Measurements from ENCODE around the gene ZNF583. TPM values are rescaled to one million over a fixed set of nuclear protein-coding genes. Genes with fewer than 3 reads are reported as not detected.

Gene ZNF583
- polyA plus RNA-seq, 1 of the 3 experiments (the other 2 are of a cell fraction), result 1.9 TPM

GRCh38 chr19:56356944-56357343, 47.2 kb upstream of the ZNF583 start:
- no peak overlapping the region for H3K4me2 ChIP-seq
- H4K20me1 ChIP-seq (ENCODE audit: insufficient read depth), result no peaks in the 10 kb centered on the region
- no peaks in the 10 kb centered on the region for H3K79me2 ChIP-seq (ENCODE audit: insufficient read depth)
- no peak for DNase-seq
- H3K9me2 ChIP-seq, result no peaks in the 10 kb centered on the region
- H3K9me3 ChIP-seq, result no peaks in the 10 kb centered on the region; the same call in 1 of the 2 replicates
- POLR2A ChIA-PET, result no interaction called here
- H3K4me3 ChIP-seq (ENCODE audit: low read depth in 2 of 2, low read length in 1 of 2), result no peak overlapping the region
- no peak overlapping the region for H3K9ac ChIP-seq
- no peaks in the 10 kb centered on the region for H3K27me3 ChIP-seq (ENCODE audit: insufficient read depth)
- no peak for TF ChIP-seq MAX (IDR thresholded peaks at IDR 0.05; ENCODE audit: low read depth)
- H3F3A ChIP-seq (replicated peaks; ENCODE audit: insufficient read depth), result no peaks in the 10 kb centered on the region
- CTCF ChIA-PET, result interaction anchor here (2.7 kb wide), 1 partner anchor 24 kb away, joined by 6 read pairs; no protein-coding TSS in a partner anchor
- no peaks in the 10 kb centered on the region for H3K4me1 ChIP-seq (ENCODE audit: control insufficient read depth in 1 of 2, insufficient read depth in 2 of 2, low read depth in 1 of 2, low read length in 1 of 2)
- H2AFZ ChIP-seq (ENCODE audit: low read depth), result no peak overlapping the region
- no peaks in the 10 kb centered on the region for H3K36me3 ChIP-seq (replicated peaks in 1 of 2; ENCODE audit: control insufficient read depth in 1 of 2, insufficient read depth in 2 of 2, low read length in 1 of 2)
- 18% methylated on average over 2 of the region's 2 CpGs for WGBS (ENCODE audit: low lambda C conversion rate)
- H3K27ac ChIP-seq (ENCODE audit: low read depth in 2 of 2, low read length in 1 of 2), result no peak overlapping the region

GRCh38 chr19:56360841-56361240, 43.3 kb upstream of the ZNF583 start:
- no peak overlapping the region for H3K4me3 ChIP-seq (ENCODE audit: low read depth in 2 of 2, low read length in 1 of 2)
- no peaks in the 10 kb centered on the region for H3K27me3 ChIP-seq (ENCODE audit: insufficient read depth)
- H3K9me2 ChIP-seq, result no peaks in the 10 kb centered on the region
- no peak overlapping the region for H3K27ac ChIP-seq (ENCODE audit: low read depth in 2 of 2, low read length in 1 of 2)
- H3K9me3 ChIP-seq, result no peaks in the 10 kb centered on the region; the same call in 1 of the 2 replicates
- no peak overlapping the region for H3K9ac ChIP-seq
- POLR2A ChIA-PET, result no interaction called here
- TF ChIP-seq NFIC (IDR thresholded peaks at IDR 0.05; ENCODE audit: borderline replicate concordance), result peak; percentile 16; the same call in 1 of the 2 replicates
- no peak for TF ChIP-seq MAX (IDR thresholded peaks at IDR 0.05; ENCODE audit: low read depth)
- no peak for TF ChIP-seq PBX3 (IDR thresholded peaks at IDR 0.05)
- no peak for TF ChIP-seq GABPA (IDR thresholded peaks at IDR 0.05; ENCODE audit: low read depth)
- TF ChIP-seq SIN3A (IDR thresholded peaks at IDR 0.05; ENCODE audit: borderline replicate concordance, low read depth, low read length), result no peak
- TF ChIP-seq TAF1 (IDR thresholded peaks at IDR 0.05; ENCODE audit: borderline replicate concordance, low read depth, low read length), result no peak
- TF ChIP-seq REST (IDR thresholded peaks at IDR 0.05; ENCODE audit: low read depth, low read length), result no peak
- WGBS (ENCODE audit: low lambda C conversion rate), result 52% methylated on average over 2 of the region's 2 CpGs
- H3K36me3 ChIP-seq (replicated peaks in 1 of 2; ENCODE audit: control insufficient read depth in 1 of 2, insufficient read depth in 2 of 2, low read length in 1 of 2), result no peaks in the 10 kb centered on the region
- H3K79me2 ChIP-seq (ENCODE audit: insufficient read depth), result no peaks in the 10 kb centered on the region
- H3K4me1 ChIP-seq (ENCODE audit: control insufficient read depth in 1 of 2, insufficient read depth in 2 of 2, low read depth in 1 of 2, low read length in 1 of 2), result no peaks in the 10 kb centered on the region
- no peaks in the 10 kb centered on the region for H3F3A ChIP-seq (replicated peaks; ENCODE audit: insufficient read depth)
- H2AFZ ChIP-seq (ENCODE audit: low read depth), result no peak overlapping the region
- DNase-seq, result no peak
- CTCF ChIA-PET, result interaction anchor here (0.7 to 2.7 kb wide), 2 partner anchors 12 to 33 kb away, joined by 3 to 8 read pairs; partner anchors contain the start of gene ZNF582
- H4K20me1 ChIP-seq (ENCODE audit: insufficient read depth), result no peaks in the 10 kb centered on the region
- H3K4me2 ChIP-seq, result no peak overlapping the region
